Stimulated activated CD8-positive, alpha-beta memory T cell treated with anti-CD3 and anti-CD28 coated beads, Interleukin-4, amount 100 ng/mL, for 1 hour (primary cell): ENCODE measurements around the gene CCDC60.

ENCODE experiments used
- DNase-seq, 2 donors: peaks; one replicate each; pipeline ENCODE4 v3.0.0-alpha.2; 2020; ENCODE audit warnings: low read depth in 2 of 2, low spot score in 1 of 2

Gene CCDC60

DNA sequence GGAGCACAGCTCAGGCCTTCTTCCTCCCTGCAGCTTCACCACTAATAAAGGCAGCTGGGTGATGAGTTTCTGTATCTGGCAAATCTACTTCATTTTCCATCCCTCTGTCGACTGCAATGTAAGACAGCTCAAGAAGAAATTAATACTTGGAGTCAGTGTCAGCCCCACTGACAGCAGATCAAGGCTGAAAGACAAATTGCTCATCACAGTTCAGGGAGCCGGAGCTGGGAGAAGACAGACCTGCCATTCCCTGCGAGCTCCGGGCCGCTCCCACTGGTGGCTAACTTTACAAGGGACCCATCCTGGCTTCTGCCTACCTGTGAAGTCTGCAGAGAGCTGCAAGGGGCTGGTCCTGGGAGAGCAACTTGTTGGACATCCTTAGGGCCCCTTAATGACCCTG, 49.8 kb downstream of the CCDC60 start:
- DNase-seq, result no peak

GRCh38 chr12:119385659-119386058, 51.1 kb downstream of the CCDC60 start:
- no peak for DNase-seq

- no peak for DNase-seq
Observed at GRCh38 chr12:119389687-119390086, 55.2 kb downstream of the CCDC60 start.

DNA sequence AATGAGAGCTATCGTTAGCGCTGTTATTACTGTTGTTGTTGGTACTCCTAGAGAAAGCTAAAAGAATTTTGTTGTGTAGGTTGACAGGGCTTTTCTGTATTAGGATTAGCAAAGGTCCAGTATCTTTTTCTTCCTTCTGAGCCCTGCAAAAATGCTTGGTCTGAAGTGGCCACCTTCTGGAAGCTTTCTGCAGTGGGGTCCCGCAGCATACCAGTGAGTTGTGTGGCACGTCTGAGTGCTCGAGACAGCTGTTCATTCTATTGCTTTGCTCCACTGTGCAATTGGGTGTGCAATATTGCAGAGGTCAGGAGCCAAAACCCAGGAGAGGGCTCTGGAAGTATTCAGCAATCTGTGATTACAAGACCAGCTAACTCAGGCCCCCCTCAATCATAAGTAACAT, 57.1 kb downstream of the CCDC60 start:
- DNase-seq, result no peak

DNA sequence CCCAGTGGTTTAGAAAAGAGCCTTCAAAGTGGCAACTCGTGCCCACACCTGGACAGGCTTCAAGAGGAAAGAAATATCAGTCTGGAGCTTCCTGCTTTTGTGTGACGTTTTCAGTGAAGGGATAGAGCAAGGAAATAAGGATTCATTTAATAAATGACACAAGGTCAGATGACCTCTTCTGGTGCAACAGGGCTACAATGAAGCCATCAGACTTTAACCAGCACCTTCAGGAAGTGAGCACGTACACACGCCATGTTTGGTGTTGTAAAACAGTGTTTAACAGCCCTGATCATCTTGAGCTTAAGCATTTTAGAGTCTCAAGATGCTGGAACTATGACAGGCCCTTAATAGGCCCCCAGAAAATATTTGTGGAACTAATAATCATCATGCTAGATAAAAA, 59.1 kb downstream of the CCDC60 start:
- DNase-seq, result no peak

DNA sequence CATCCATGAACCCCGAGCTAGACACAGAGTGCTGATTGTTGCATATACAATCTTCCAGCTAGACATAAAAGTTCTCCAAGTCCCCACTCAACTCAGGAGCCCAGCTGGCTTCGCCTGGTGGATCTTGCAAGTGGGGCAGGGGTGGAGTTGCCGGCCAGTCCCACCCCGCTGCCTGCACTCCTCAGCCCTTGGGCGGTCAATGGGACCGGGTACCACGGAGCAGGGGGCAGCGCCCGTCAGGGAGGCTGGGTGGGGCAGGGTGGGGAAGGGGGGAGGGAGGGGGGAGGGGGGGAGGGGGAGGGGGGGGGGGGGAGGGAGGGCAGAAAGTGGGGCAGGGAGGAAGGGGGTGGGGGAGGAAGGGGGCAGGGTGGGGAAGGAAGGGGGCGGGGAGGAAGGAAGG, 63.0 kb downstream of the CCDC60 start:
- DNase-seq, result no peak

- DNase-seq, result no peak
Observed at GRCh38 chr12:119398190-119398589, 63.7 kb downstream of the CCDC60 start.

DNA sequence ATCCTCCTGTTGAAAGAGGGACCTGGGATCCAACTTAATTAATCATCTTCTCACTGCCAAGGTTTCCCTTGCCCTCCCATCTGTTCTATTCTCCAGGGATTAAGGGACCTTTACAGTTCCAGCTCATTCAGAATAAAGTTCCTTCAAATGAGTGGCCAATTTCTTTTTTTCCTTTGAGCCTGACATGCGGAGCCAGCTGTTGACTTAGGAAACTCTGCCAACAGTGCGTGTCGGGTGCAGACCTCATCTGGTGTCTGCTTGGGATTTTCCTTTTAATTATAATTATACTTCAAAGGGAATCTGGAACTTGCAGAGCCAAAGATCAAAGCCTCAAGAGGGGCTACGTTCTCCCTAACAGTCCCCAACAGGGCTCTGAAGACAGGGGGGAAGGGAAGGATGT, 64.8 kb downstream of the CCDC60 start:
- no peak for DNase-seq

DNA sequence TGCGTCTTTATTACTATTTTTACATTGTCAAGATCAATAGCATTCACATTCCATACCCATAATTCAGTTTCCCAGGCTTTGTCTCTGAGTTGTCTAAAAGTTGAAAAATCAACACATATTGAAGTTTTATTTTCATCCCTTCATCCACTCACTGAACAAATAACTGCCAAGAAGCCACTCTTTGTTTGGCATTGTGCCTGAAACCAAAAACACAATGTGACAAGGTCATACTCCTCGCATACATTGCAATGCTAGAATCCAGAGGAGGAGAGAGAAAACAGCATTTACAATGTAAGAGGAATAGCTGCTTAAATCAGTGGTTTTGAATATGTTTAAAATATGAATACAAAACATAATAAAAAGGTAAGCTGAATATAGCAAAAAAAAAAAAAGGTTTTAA, 71.8 kb downstream of the CCDC60 start:
- no peak for DNase-seq

DNA sequence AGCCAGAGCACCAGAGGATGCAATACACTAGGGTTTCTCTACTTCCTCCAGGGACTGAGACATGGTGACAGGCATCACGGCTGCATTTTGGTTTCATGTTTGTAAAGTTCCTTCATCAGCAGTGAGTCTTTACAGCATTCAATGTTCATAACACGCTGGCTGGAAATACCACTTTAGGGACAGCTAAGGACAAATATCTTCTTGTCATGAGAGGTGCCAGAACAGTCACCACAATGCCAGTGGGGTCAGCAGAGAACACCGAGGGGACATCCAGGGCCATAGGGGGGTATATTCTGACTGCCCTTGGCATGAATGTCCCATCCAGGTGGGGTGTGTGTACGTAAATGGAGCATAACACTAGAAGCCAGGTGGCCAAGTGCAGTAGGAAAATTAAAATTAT, 72.3 kb downstream of the CCDC60 start:
- no peak for DNase-seq

DNA sequence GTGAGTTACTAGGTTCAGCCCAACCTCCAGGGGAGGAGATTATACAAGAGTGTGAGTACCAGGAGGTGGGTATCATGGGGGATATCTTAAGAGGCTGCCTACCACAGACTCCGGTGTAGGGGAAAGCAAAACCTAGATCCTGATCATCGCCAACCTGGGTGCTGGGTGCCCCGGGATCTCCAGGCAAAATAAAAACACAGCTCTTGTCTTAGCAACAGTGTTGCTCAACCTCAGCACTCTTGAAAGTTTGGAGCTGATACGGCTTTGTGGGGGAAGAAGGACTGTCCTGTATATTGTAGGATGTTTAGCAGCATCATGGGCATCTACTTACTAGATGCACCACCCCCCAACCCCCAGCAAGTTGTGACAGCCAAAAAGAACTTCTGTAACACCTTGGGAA, 74.5 kb downstream of the CCDC60 start:
- DNase-seq, result no peak

DNA sequence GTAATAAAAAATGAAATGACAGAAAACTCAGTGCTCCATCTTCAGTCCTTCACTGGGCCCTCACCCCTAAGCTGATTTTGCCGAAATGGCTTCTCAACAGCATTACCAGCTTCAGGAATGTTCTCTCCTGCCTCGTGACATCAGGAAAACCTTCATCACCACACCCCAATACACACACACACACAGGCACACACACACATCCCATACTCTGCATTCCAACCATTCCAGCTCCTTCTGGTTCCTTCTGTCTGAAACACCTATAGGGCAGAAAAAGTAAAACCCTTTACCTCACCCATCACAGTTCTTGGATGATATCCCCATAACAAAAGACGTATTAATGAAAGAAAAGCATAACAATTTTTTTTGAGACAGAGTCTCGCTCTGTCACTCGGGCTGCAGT, 75.9 kb downstream of the CCDC60 start:
- DNase-seq, result no peak

DNA sequence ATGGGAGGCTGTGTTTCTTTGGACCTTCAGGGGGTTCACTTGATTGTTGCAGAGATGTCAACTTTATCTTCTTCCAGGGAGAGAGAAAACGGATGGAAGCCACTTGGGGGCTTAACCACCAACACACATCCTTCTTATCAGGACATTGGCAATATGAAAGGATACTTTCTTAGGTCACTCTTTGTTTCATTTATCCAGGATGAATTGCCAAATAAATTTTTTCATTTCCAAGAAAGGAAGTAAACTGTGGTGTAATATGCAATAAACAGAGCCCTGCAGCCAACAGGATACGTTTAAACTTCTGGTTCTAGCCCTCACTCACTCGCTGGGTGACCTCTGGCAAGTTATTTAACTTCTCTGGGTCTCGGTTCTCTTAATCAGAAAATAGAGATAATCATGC, 77.8 kb downstream of the CCDC60 start:
- DNase-seq, result no peak

DNA sequence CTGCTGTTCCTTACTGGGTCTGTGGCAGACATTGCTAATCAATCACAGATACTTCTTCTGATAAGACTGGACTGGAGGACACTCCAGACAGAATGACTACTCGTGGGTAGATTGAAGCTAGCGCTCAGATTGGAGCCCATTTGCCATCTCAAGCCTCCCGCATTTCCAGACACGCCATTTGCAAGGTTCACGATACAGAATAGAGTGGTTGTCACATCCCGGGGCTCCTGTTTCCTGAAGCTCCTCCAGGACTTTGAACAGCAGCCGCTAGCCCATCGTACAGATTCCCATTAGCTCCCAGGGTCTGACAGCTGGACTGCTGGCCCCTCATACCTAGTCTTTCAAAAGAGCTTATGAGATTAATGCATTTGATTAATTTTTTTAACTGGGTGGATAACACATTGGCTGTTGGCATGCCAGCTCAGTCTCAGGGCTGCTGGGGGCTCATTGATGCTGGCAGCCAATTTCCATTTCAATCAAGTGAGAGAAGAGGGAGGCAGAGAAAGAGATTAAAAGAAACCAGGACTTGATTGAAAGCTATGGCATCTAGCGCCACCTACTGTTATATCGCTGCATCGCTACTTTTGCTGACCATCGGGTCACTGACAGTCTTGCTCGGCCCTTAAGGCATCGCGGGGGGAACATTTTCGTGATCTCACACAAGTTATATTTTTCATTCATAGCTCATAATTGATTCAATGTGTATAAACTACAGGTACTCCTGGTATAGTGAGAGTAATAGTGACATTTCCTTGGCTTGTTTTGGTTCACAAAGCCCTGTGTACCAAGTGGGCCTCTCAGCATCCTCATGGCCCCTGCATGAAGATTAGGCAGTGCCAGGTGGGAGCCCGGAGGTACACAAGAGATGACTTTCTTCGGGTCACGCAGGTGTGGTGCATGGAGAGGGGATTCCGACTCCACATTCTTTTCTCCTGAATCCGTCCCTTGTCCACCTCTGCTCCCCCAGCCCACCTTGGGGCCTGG, 78.6 kb downstream of the CCDC60 start:
- DNase-seq, result no peak

GRCh38 chr12:119415714-119416113, 81.2 kb downstream of the CCDC60 start:
- DNase-seq, result no peak

GRCh38 chr12:119417440-119417839, 82.9 kb downstream of the CCDC60 start:
- DNase-seq, result no peak

- no peak for DNase-seq
Observed at GRCh38 chr12:119419381-119419780, 84.9 kb downstream of the CCDC60 start.

DNA sequence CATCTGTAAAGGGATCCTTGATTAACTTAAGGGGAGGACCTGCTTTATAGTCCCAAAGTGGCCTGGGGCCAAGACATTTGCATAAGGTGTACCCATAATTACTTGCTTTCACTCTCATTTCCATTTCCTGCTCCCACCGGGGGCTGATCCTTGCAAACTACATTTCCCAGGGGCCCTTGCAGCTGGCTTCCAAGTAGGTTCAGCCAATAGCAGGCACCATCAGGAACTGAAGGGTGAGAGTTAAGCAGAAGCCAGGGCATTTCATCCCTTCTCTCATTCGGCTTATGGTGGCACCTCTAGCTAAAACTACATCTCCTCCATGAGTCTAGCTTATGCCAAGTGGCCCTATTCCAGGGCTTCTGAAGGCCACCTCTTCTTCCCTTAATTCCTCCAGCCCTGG, 88.8 kb downstream of the CCDC60 start:
- DNase-seq, result no peak

DNA sequence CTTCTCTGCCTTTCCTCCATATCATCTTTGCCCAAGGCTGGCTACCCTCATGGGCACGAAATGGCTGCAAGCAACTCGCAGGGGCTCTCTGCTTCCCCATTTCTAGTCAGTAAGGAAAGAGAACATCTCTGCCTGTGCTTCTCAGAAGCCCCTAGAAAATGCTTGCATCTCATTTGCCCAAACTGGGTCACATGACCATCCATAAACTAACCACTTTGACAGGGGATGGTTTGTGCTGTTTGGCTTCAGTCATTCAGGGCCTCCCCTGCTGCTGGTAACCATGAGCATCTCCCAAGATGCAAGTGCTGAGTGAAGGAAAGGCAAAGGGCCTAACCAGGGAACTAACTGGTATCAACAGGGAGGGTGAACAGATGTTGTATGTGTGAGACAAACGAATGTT, 91.1 kb downstream of the CCDC60 start:
- no peak for DNase-seq

- DNase-seq, result no peak
Observed at GRCh38 chr12:119431151-119431550, 96.6 kb downstream of the CCDC60 start.

- DNase-seq, result no peak
Observed at GRCh38 chr12:119432949-119433348, 98.4 kb downstream of the CCDC60 start.

GRCh38 chr12:119440803-119441360, 106.4 kb downstream of the CCDC60 start:
- no peak for DNase-seq
